Erythroblast (primary cell): Measurements from ENCODE around the gene CHRNA3.

ENCODE experiments used
- GATA1 ChIP-seq: IDR thresholded peaks from 2 replicates; pipeline ENCODE4 v1.6.1; 2011; ENCODE audit warnings: low read depth, mild to moderate bottlenecking, control low read depth, low read length, moderate library complexity
- POLR2A ChIP-seq: IDR thresholded peaks from 2 replicates; pipeline ENCODE4 v1.6.1; 2011; ENCODE audit warnings: mild to moderate bottlenecking, low read length

GRCh38 chr15:78615151-78615589 lies 5.6 kb downstream of the CHRNA3 start:
- no peak for TF ChIP-seq POLR2A
- TF ChIP-seq GATA1: no peak
